Loucy (cell line): ENCODE results near the gene FMO4.

Experiments
- H2AFZ ChIP-seq: fragments of 200-600 bp; sonication (generic); 2 replicates; pipeline ENCODE4 v1.6.0; 2016; ENCODE audit warnings: antibody characterized with exemption, mild to moderate bottlenecking, low read length, moderate library complexity
- H3F3A ChIP-seq: fragments of 200-600 bp; 2 replicates; pipeline ENCODE4 v1.6.0; 2016; ENCODE audit warnings: antibody characterized with exemption, low read depth, mild to moderate bottlenecking
- H3K27me3 ChIP-seq: fragments of 200-600 bp; sonication (generic); 2 replicates; pipeline ENCODE4 v1.6.1; 2014; ENCODE audit warnings: low read length, mild to moderate bottlenecking; ENCODE audit not compliant: insufficient read depth, poor library complexity, severe bottlenecking
- H3K36me3 ChIP-seq: fragments of 200-600 bp; sonication (generic); 2 replicates; pipeline ENCODE4 v1.6.1; 2016; ENCODE audit warnings: low read length; ENCODE audit not compliant: insufficient read depth
- H3K4me1 ChIP-seq: fragments of 200-600 bp; sonication (generic); 2 replicates; pipeline ENCODE4 v1.5.1; 2014; ENCODE audit warnings: low read length, mild to moderate bottlenecking; ENCODE audit not compliant: insufficient read depth, poor library complexity, severe bottlenecking
- H3K4me2 ChIP-seq: fragments of 200-600 bp; sonication (generic); 2 replicates; pipeline ENCODE4 v1.6.0; 2014; ENCODE audit warnings: antibody characterized with exemption, low read length, low read depth, mild to moderate bottlenecking; ENCODE audit not compliant: poor library complexity, severe bottlenecking
- H3K4me3 ChIP-seq: fragments of 200-600 bp; sonication (generic); 2 replicates; pipeline ENCODE4 v1.5.1; 2014; ENCODE audit warnings: low read length, mild to moderate bottlenecking, mixed read lengths; ENCODE audit not compliant: poor library complexity, severe bottlenecking
- H3K79me2 ChIP-seq: fragments of 200-600 bp; sonication (generic); 2 replicates; pipeline ENCODE4 v1.6.1; 2014; ENCODE audit warnings: low read length; ENCODE audit not compliant: insufficient read depth
- H3K9ac ChIP-seq: fragments of 200-600 bp; sonication (generic); 2 replicates; pipeline ENCODE4 v1.6.0; 2014; ENCODE audit warnings: mild to moderate bottlenecking, low read depth, low read length, moderate library complexity; ENCODE audit not compliant: poor library complexity, severe bottlenecking
- H3K9me2 ChIP-seq: fragments of 200-600 bp; sonication (generic); replicated peaks from 2 replicates; pipeline ENCODE4 v1.6.1; 2016; ENCODE audit warnings: low read depth, low read length, mixed read lengths
- H3K9me3 ChIP-seq: fragments of 200-600 bp; sonication (generic); 2 replicates; pipeline ENCODE4 v1.6.1; 2014; ENCODE audit warnings: mild to moderate bottlenecking, antibody characterized with exemption, low read length, low read depth; ENCODE audit not compliant: insufficient read depth
- H4K20me1 ChIP-seq: fragments of 200-600 bp; sonication (generic); 2 replicates; pipeline ENCODE4 v1.6.0; 2014; ENCODE audit warnings: antibody characterized with exemption, low read length, mild to moderate bottlenecking; ENCODE audit not compliant: insufficient read depth, poor library complexity, severe bottlenecking
- CTCF ChIP-seq: fragments of 200-600 bp; sonication (generic); conservative IDR thresholded peaks from 2 replicates; pipeline ENCODE4 v1.5.1; 2014; ENCODE audit warnings: mild to moderate bottlenecking, antibody characterized with exemption, low read length
- EZH2phosphoT487 ChIP-seq: fragments of 200-600 bp; IDR thresholded peaks from 2 replicates; pipeline ENCODE4 v1.6.1; 2018; ENCODE audit warnings: antibody characterized with exemption, mild to moderate bottlenecking, moderate library complexity, borderline replicate concordance

Gene FMO4

GRCh38 chr1:171267391-171267790, 46.6 kb upstream of the FMO4 start:
- no peaks in the 10 kb centered on the region for H3K27me3 ChIP-seq
- no peaks in the 10 kb centered on the region for H3K9me2 ChIP-seq

GRCh38 chr1:171270806-171271205, 43.2 kb upstream of the FMO4 start:
- Histone ChIP-seq H3K4me2 (no peak overlapping the region), H2AFZ (no peak overlapping the region)
- TF ChIP-seq EZH2phosphoT487 (no peak), CTCF (no peak)

More at GRCh38 chr1:171267391-171267790, 46.6 kb upstream of the FMO4 start:
- Histone ChIP-seq H3K4me3 (no peak overlapping the region), H3K9ac (no peak overlapping the region), H3K9me3 (no peaks in the 10 kb centered on the region), H3K4me1 (no peaks in the 10 kb centered on the region), H3K4me2 (no peak overlapping the region), H4K20me1 (no peaks in the 10 kb centered on the region), H3F3A (no peaks in the 10 kb centered on the region), H3K79me2 (no peaks in the 10 kb centered on the region), H3K36me3 (no peaks in the 10 kb centered on the region), H2AFZ (no peak overlapping the region)
- no peak for TF ChIP-seq EZH2phosphoT487
- no peak for TF ChIP-seq CTCF

GRCh38 chr1:171277534-171277933, 36.4 kb upstream of the FMO4 start:
- no peak overlapping the region for H2AFZ ChIP-seq
- H3K9ac ChIP-seq, result no peak overlapping the region
- no peaks in the 10 kb centered on the region for H3F3A ChIP-seq
- H3K4me3 ChIP-seq, result no peak overlapping the region
- H3K9me2 ChIP-seq, result no peaks in the 10 kb centered on the region
- TF ChIP-seq EZH2phosphoT487 (no peak), CTCF (no peak)
- H3K27me3 ChIP-seq, result no peaks in the 10 kb centered on the region
- H3K79me2 ChIP-seq, result no peaks in the 10 kb centered on the region
- no peaks in the 10 kb centered on the region for H3K4me1 ChIP-seq
- H3K9me3 ChIP-seq, result no peaks in the 10 kb centered on the region
- H4K20me1 ChIP-seq, result no peaks in the 10 kb centered on the region
- no peak overlapping the region for H3K4me2 ChIP-seq
- H3K36me3 ChIP-seq, result no peaks in the 10 kb centered on the region

More at GRCh38 chr1:171270806-171271205, 43.2 kb upstream of the FMO4 start:
- Histone ChIP-seq H3K79me2 (no peaks in the 10 kb centered on the region), H3K36me3 (no peaks in the 10 kb centered on the region), H4K20me1 (no peaks in the 10 kb centered on the region), H3K9ac (no peak overlapping the region), H3K4me3 (no peak overlapping the region), H3K4me1 (no peaks in the 10 kb centered on the region), H3K9me2 (no peaks in the 10 kb centered on the region), H3K27me3 (no peaks in the 10 kb centered on the region), H3K9me3 (no peaks in the 10 kb centered on the region), H3F3A (no peaks in the 10 kb centered on the region)
